Astrocyte (in vitro differentiated cells and primary cell): ENCODE results near the gene UBTF. TPM values are rescaled to one million over a fixed set of nuclear protein-coding genes. Genes with fewer than 3 reads are reported as not detected.

Experiments
- DNase-seq: peaks from one replicate; pipeline ENCODE4 v3.0.0-alpha.2; 2010; ENCODE audit warnings: low read depth
- FAIRE-seq: peaks from 2 replicates; lab custom pipeline; 2011; peaks lifted over from hg19 to GRCh38; lab: Jason Lieb, UNC
- H2AFZ ChIP-seq: 2 replicates; pipeline ENCODE4 v1.6.0; 2012; ENCODE audit warnings: low read depth, low read length, inconsistent platforms
- H3K27ac ChIP-seq: 2 replicates; pipeline ENCODE4 v1.5.1; 2011; ENCODE audit warnings: low read depth, low read length, inconsistent platforms
- H3K27me3 ChIP-seq: 2 replicates; pipeline ENCODE4 v1.6.0; 2011; ENCODE audit warnings: low read length, inconsistent platforms; ENCODE audit not compliant: insufficient read depth
- H3K36me3 ChIP-seq: 2 replicates; pipeline ENCODE4 v1.5.1; 2011; ENCODE audit warnings: low read length, inconsistent platforms; ENCODE audit not compliant: insufficient read depth
- H3K4me1 ChIP-seq: 2 replicates; pipeline ENCODE4 v1.5.1; 2011; ENCODE audit warnings: low read length, inconsistent platforms; ENCODE audit not compliant: insufficient read depth
- H3K4me2 ChIP-seq: 2 replicates; pipeline ENCODE4 v1.6.0; 2012; ENCODE audit warnings: low read length, inconsistent platforms
- H3K4me3 ChIP-seq: 2 replicates; pipeline ENCODE4 v1.5.1; 2011; ENCODE audit warnings: low read depth, mild to moderate bottlenecking, low read length, inconsistent platforms; ENCODE audit not compliant: insufficient read depth
- H3K79me2 ChIP-seq: 2 replicates; pipeline ENCODE4 v1.6.0; 2012; ENCODE audit warnings: mild to moderate bottlenecking, low read length, inconsistent platforms; ENCODE audit not compliant: insufficient read depth
- H3K9ac ChIP-seq: 2 replicates; pipeline ENCODE4 v1.6.0; 2012; ENCODE audit warnings: mild to moderate bottlenecking, low read length, inconsistent platforms
- H3K9me3 ChIP-seq: 2 replicates; pipeline ENCODE4 v1.5.1; 2012; ENCODE audit warnings: low read depth, mild to moderate bottlenecking, low read length, inconsistent platforms; ENCODE audit not compliant: insufficient read depth
- H4K20me1 ChIP-seq: 2 replicates; pipeline ENCODE4 v1.6.0; 2012; ENCODE audit warnings: low read length, inconsistent platforms; ENCODE audit not compliant: insufficient read depth
- H3K27ac Mint-ChIP-seq: one replicate; pipeline ENCODE4 v1.8.0; 2021; ENCODE audit warnings: mild to moderate bottlenecking, mixed read lengths; ENCODE audit not compliant: unreplicated experiment
- H3K27me3 Mint-ChIP-seq: one replicate; pipeline ENCODE4 v1.8.0; 2021; ENCODE audit warnings: low read depth, mixed read lengths; ENCODE audit not compliant: unreplicated experiment
- H3K36me3 Mint-ChIP-seq: one replicate; pipeline ENCODE4 v1.8.0; 2021; ENCODE audit warnings: low read depth, mixed read lengths; ENCODE audit not compliant: unreplicated experiment
- H3K4me1 Mint-ChIP-seq: one replicate; pipeline ENCODE4 v1.8.0; 2021; ENCODE audit warnings: low read depth, mixed read lengths; ENCODE audit not compliant: unreplicated experiment
- H3K4me3 Mint-ChIP-seq: one replicate; pipeline ENCODE4 v1.8.0; 2021; ENCODE audit warnings: mild to moderate bottlenecking, moderate library complexity, mixed read lengths; ENCODE audit not compliant: unreplicated experiment
- H3K9me3 Mint-ChIP-seq: one replicate; pipeline ENCODE4 v1.8.0; 2021; ENCODE audit warnings: mild to moderate bottlenecking, mixed read lengths; ENCODE audit not compliant: unreplicated experiment
- CTCF ChIP-seq: IDR thresholded peaks from 2 replicates; pipeline ENCODE4 v1.5.1; 2011; ENCODE audit warnings: low read depth, mild to moderate bottlenecking, inconsistent platforms, low read length, moderate library complexity; ENCODE audit not compliant: insufficient read depth
- EZH2 ChIP-seq: IDR thresholded peaks from 2 replicates; pipeline ENCODE4 v1.6.1; 2012; ENCODE audit warnings: mild to moderate bottlenecking, low read length, inconsistent platforms; ENCODE audit not compliant: insufficient read depth
- total RNA-seq: library from RNA; stranded (reverse); gene quantifications from 2 replicates; pipeline ENCODE4 v1.2.1, GENCODE V29; 2021

The UBTF gene
- total RNA-seq, 1 donor from 2014 or later = 48.0 TPM

- Histone ChIP-seq H3K4me2 (peak overlapping the region; percentile 98), H2AFZ (no peak overlapping the region), H3K9me3 (no peaks in the 10 kb centered on the region), H3K27ac (peak overlapping the region; percentile 86), H3K4me3 (peak overlapping the region; percentile 68), H4K20me1 (peaks cover 53% of the 10 kb centered on the region), H3K9ac (peak overlapping the region; percentile 90), H3K79me2 (peaks cover 61% of the 10 kb centered on the region), H3K4me1 (peaks cover 30% of the 10 kb centered on the region), H3K27me3 (no peaks in the 10 kb centered on the region), H3K36me3 (peaks cover 21% of the 10 kb centered on the region)
- no peak overlapping the region for H3K4me3 Mint-ChIP-seq
- DNase-seq (no peak), FAIRE-seq (no peak)
- H3K4me1 Mint-ChIP-seq = peaks cover 13% of the 10 kb centered on the region
- H3K27me3 Mint-ChIP-seq = no peaks in the 10 kb centered on the region
- H3K9me3 Mint-ChIP-seq = no peaks in the 10 kb centered on the region
- peaks cover 17% of the 10 kb centered on the region for H3K36me3 Mint-ChIP-seq
- H3K27ac Mint-ChIP-seq = no peak overlapping the region
- TF ChIP-seq EZH2 (no peak), CTCF (no peak)
Measured at GRCh38 chr17:44219108-44219615, 313 bp downstream of the UBTF start.

GRCh38 chr17:44218344-44219107 is 949 bp downstream of the UBTF start:
- DNase-seq = peak; percentile 68

More at GRCh38 chr17:44218344-44219107, 949 bp downstream of the UBTF start:
- Histone ChIP-seq H4K20me1 (peaks cover 59% of the 10 kb centered on the region), H3K79me2 (peaks cover 61% of the 10 kb centered on the region), H3K9me3 (no peaks in the 10 kb centered on the region), H3K4me3 (peak overlapping the region; percentile 73), H3K9ac (peak overlapping the region; percentile 90), H3K4me1 (peaks cover 27% of the 10 kb centered on the region), H3K27ac (peak overlapping the region; percentile 86), H3K4me2 (peak overlapping the region; percentile 98), H3K27me3 (no peaks in the 10 kb centered on the region), H3K36me3 (peaks cover 21% of the 10 kb centered on the region), H2AFZ (no peak overlapping the region)
- no peaks in the 10 kb centered on the region for H3K9me3 Mint-ChIP-seq
- no peak for FAIRE-seq
- H3K4me1 Mint-ChIP-seq = peaks cover 13% of the 10 kb centered on the region
- TF ChIP-seq CTCF (peak; percentile 3), EZH2 (no peak)
- peaks cover 22% of the 10 kb centered on the region for H3K36me3 Mint-ChIP-seq
- H3K27me3 Mint-ChIP-seq = no peaks in the 10 kb centered on the region
- peak overlapping the region; percentile 83 for H3K4me3 Mint-ChIP-seq
- H3K27ac Mint-ChIP-seq = peak overlapping the region; percentile 77
